Activated T-helper 2 cell treated with anti-CD3 and anti-CD28 coated beads, Interferon-gamma antibody, Interleukin-2, Interleukin-4, amounts not matched to agents 10 μg/mL and 5 μg/mL and 100 μg/mL, durations not matched to agents 14 hours and 24 hours and 36 hours (primary cell): Measurements from ENCODE around the gene NUMB. TPM values are rescaled to one million over a fixed set of nuclear protein-coding genes. Genes with fewer than 3 reads are reported as not detected.
"Not testable (repeated sequence)": the region's sequence is repeated elsewhere in the genome, so short reads cannot be mapped to it uniquely, and the experiment has no call there.

ENCODE experiments used
- DNase-seq: peaks from one replicate; pipeline ENCODE4 v3.0.0; 2021; ENCODE audit warnings: low spot score
- H3K27ac Mint-ChIP-seq: one replicate; pipeline ENCODE4 v1.8.0; 2021; ENCODE audit warnings: mixed read lengths
- H3K27me3 Mint-ChIP-seq: one replicate; pipeline ENCODE4 v1.8.0; 2021; ENCODE audit warnings: low read depth, mixed read lengths
- H3K36me3 Mint-ChIP-seq: one replicate; pipeline ENCODE4 v1.8.0; 2021; ENCODE audit warnings: low read depth, mixed read lengths
- H3K4me1 Mint-ChIP-seq: one replicate; pipeline ENCODE4 v1.8.0; 2021; ENCODE audit warnings: low read depth, mixed read lengths
- H3K4me3 Mint-ChIP-seq: one replicate; pipeline ENCODE4 v1.8.0; 2021; ENCODE audit warnings: low read depth, mild to moderate bottlenecking, moderate library complexity, mixed read lengths
- H3K9me3 Mint-ChIP-seq: one replicate; pipeline ENCODE4 v1.8.0; 2021; ENCODE audit warnings: mixed read lengths
- intact Hi-C: fragments of 100-400 bp; cut with micrococcal nuclease; formaldehyde crosslinking; loops from one replicate; pipeline ENCODE4 v1.15.1; 2023
- total RNA-seq: library from RNA; stranded (reverse); gene quantifications from 2 replicates; pipeline ENCODE4 v1.2.3, GENCODE V29; 2022

The NUMB gene
- total RNA-seq, 1 donor from 2014 or later, result 52.4 TPM

DNA sequence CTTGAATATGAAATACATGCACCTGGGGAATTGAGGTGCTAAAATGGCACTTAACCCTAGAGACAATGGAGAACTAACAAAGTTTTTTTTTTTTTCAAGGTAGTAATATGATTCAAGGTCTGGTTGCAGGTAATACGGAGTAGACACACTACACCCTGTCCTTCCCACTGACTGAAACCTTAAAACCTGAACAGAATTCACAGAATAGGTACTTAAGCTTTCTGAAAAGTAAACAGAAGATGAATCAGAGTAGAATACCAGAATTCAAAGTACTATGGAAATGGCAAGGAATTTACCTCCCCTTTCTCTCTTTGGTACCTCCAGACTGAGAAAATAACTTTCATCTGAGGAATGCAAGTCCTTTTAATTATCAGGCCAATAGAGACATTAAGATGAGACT, 133.8 kb downstream of the NUMB start:
- Mint-ChIP-seq H3K27me3 (no peaks in the 10 kb centered on the region), H3K4me1 (peaks cover 27% of the 10 kb centered on the region), H3K4me3 (no peak overlapping the region), H3K27ac (no peak overlapping the region), H3K36me3 (peaks cover 7% of the 10 kb centered on the region), H3K9me3 (no peaks in the 10 kb centered on the region)
- intact Hi-C loops, result no loop called here
- DNase-seq, result no peak

GRCh38 chr14:73323896-73324399, 134.4 kb downstream of the NUMB start:
- H3K27ac Mint-ChIP-seq, result no peak overlapping the region
- H3K27me3 Mint-ChIP-seq, result no peaks in the 10 kb centered on the region
- no peaks in the 10 kb centered on the region for H3K9me3 Mint-ChIP-seq
- H3K36me3 Mint-ChIP-seq, result peaks cover 7% of the 10 kb centered on the region
- DNase-seq, result no peak
- H3K4me3 Mint-ChIP-seq, result no peak overlapping the region
- intact Hi-C loops, result no loop called here
- H3K4me1 Mint-ChIP-seq, result peaks cover 27% of the 10 kb centered on the region

DNA sequence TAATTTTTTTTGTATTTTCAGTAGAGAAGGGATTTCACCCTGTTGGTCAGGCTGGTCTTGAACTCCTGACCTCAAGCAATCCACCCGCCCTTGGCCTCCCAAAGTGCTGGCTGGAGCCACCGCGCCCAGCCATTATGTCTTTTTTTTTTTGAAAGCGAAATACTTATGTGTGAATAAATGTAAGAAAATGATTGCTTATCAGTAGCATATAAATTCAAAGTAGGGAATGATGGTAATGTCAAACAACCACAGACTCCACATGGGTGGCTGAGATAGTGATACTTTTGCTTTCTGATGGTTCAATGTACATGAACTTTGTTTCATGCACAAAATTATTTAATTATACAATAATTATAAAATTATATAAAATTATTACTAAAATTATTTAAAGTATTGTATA, 145.2 kb downstream of the NUMB start:
- H3K27me3 Mint-ChIP-seq, result no peaks in the 10 kb centered on the region
- no peaks in the 10 kb centered on the region for H3K9me3 Mint-ChIP-seq
- H3K27ac Mint-ChIP-seq, result no peak overlapping the region
- no peak for DNase-seq
- H3K4me3 Mint-ChIP-seq, result no peak overlapping the region
- intact Hi-C loops, result no loop called here
- H3K36me3 Mint-ChIP-seq, result no peaks in the 10 kb centered on the region
- H3K4me1 Mint-ChIP-seq, result peaks cover 7% of the 10 kb centered on the region

DNA sequence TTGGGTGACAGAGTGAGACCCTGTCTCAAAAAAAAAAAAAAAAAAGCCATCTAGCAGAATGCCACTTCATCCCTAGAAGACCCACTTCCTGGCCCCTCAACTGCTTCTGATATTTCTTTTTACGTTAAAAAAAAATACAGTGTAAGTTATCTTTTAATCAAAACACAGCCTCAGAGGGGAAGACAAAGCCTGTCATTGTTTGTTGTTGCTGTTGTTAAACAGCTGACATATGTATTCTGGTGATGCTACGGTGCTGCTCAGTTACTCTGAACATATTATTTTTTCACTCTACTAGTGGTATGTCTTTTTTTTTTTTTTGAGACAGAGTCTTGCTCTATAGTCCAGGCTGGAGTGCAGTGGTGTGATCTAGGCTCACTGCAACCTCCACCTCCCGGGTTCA, 145.7 kb downstream of the NUMB start:
- Mint-ChIP-seq H3K27me3 (no peaks in the 10 kb centered on the region), H3K36me3 (no peaks in the 10 kb centered on the region), H3K9me3 (no peaks in the 10 kb centered on the region), H3K4me3 (no peak overlapping the region), H3K27ac (no peak overlapping the region), H3K4me1 (peaks cover 7% of the 10 kb centered on the region)
- DNase-seq, result no peak
- intact Hi-C loops, result no loop called here

DNA sequence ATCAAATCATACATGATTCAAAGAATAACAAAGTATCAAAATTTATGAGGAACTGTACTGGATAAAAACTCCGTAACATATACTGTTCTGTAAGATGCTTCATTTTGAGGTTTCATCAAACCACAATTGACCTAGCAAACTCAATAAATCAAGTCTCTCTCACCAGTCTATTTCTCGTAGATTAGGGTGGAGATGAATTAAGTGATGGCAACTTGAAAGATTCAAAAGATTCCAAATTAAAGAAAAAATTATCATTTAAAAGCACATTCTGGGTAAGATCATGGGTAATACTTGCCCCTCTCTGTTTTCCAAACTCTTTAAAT, 146.7 kb downstream of the NUMB start:
- Mint-ChIP-seq H3K4me1 (peaks cover 7% of the 10 kb centered on the region), H3K9me3 (no peaks in the 10 kb centered on the region), H3K4me3 (no peak overlapping the region), H3K27ac (no peak overlapping the region), H3K27me3 (no peaks in the 10 kb centered on the region), H3K36me3 (peaks cover 3% of the 10 kb centered on the region)
- no peak for DNase-seq
- intact Hi-C loops, result no loop called here

- H3K36me3 Mint-ChIP-seq, intact Hi-C loops, H3K27me3 Mint-ChIP-seq: not testable (repeated sequence)
Measured at GRCh38 chr14:73309207-73309606, 149.1 kb downstream of the NUMB start.

GRCh38 chr14:73307261-73307660, 151.1 kb downstream of the NUMB start:
- Mint-ChIP-seq H3K4me1 (peaks cover 6% of the 10 kb centered on the region), H3K27me3 (no peaks in the 10 kb centered on the region), H3K36me3 (peaks cover 3% of the 10 kb centered on the region), H3K27ac (no peak overlapping the region), H3K9me3 (no peaks in the 10 kb centered on the region), H3K4me3 (no peak overlapping the region)
- DNase-seq, result no peak
- intact Hi-C loops, result loop anchor here (2.0 kb wide), 1 partner anchor 24 kb away; no protein-coding TSS in a partner anchor

More at GRCh38 chr14:73309207-73309606, 149.1 kb downstream of the NUMB start:
- not testable (repeated sequence) for H3K9me3 Mint-ChIP-seq, H3K4me1 Mint-ChIP-seq, H3K27ac Mint-ChIP-seq, DNase-seq, H3K4me3 Mint-ChIP-seq

DNA sequence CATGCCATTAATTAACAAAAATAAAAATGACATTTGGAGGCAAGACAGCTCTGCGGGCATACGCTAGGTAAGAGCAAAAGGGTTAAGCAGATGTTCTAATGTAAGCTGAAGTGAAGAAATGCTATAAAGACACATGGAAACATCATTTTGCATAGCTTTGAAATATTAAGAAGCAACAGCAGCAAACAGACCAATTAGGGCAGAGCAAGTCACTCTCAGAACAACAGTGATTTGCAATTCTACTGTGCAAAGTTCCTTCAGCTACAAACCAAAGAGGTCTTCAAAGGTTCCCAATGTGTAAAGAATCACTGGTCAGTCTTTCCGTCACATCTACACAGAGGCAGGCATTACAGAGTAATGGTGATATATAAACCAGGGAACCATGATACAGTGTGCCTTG, 152.8 kb downstream of the NUMB start:
- DNase-seq, result no peak
- no peaks in the 10 kb centered on the region for H3K27me3 Mint-ChIP-seq
- peaks cover 6% of the 10 kb centered on the region for H3K36me3 Mint-ChIP-seq
- no peak overlapping the region for H3K4me3 Mint-ChIP-seq
- H3K27ac Mint-ChIP-seq, result no peak overlapping the region
- no peaks in the 10 kb centered on the region for H3K4me1 Mint-ChIP-seq
- no peaks in the 10 kb centered on the region for H3K9me3 Mint-ChIP-seq
- intact Hi-C loops, result no loop called here

DNA sequence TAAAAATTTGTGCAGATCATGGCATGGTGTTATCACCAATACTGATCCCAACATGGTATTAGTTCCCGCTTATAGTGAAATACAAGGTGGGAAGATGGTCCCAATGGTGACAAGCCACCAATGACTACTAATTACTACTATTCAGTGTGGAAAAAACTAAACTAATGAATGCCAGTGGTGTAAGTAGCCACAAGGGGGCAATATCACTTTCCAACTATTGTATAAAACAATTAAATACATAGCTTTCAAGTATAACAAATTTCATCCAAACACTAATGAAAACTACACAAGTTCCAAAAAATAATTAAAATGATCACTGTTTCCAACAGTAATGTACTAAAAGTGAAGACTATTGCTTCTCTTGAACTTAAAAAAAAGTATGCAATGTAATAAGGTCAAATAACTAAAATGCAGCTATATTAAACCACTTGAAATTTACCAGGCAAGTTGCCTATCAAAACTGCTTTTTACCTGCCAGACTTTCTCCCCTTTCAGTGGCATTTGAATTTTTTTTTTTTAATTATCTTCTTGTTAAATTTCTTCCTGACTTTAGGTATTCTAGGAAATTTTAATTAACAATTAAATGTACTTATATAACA, 163.0 kb downstream of the NUMB start:
- intact Hi-C loops, result loop anchor here (1.0 kb wide), 1 partner anchor 177 kb away; no protein-coding TSS in a partner anchor
- no peak for DNase-seq
- Mint-ChIP-seq H3K27me3 (no peaks in the 10 kb centered on the region), H3K4me1 (peaks cover 22% of the 10 kb centered on the region), H3K4me3 (no peak overlapping the region), H3K36me3 (peaks cover 24% of the 10 kb centered on the region), H3K27ac (no peak overlapping the region), H3K9me3 (no peaks in the 10 kb centered on the region)

DNA sequence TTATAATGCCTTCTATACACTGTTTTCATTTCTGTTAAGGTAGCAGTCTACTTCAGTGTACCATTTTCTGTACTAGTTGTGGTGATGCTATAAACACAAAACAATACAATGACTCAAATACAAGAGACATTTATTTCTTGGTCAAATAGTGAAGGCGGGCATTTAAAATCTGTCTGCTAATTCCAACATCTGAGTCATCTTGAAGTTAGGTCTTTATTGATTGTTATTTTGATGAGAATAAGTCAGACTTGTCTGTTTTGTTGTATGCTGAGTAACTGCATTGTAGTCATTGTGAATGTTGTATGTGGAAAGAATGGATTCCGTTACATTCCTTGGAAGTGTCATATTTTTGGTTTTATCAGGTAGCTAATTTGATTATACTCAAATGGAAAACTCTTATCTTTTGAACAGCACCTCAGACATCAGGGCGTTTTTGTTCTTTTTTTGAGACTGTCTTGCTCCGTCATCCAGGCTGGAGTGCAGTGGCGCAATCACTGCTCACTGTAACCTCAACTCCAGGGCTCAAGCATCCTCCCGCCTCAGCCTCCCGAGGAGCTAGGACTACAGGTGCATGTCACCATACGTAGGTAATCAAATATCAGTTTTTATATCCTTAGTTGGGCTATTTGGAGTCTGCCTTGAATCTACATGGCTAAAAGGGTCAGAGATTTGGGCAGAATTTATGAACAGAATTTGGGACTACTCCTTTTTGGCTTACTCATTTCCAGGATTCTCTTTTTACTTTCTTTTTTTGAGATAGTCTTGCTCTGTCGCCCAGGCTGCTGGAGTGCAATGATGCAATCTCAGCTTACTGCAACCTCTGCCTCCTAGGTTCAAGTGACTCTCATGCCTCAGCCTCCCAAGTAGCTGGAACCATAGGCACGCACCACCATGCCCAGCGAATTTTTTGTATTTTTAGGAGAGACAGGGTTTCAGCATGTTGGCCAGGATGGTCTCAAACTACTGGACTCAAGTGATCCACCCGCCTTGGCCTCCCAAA, 164.3 kb downstream of the NUMB start:
- H3K4me3 Mint-ChIP-seq, result no peak overlapping the region
- peaks cover 34% of the 10 kb centered on the region for H3K4me1 Mint-ChIP-seq
- H3K27ac Mint-ChIP-seq, result peak overlapping the region; percentile 38
- H3K27me3 Mint-ChIP-seq, result no peaks in the 10 kb centered on the region
- peaks cover 26% of the 10 kb centered on the region for H3K36me3 Mint-ChIP-seq
- no peak for DNase-seq
- intact Hi-C loops, result loop anchor here (5.0 kb wide), 2 partner anchors 52 to 98 kb away; no protein-coding TSS in a partner anchor
- H3K9me3 Mint-ChIP-seq, result no peaks in the 10 kb centered on the region

- no peaks in the 10 kb centered on the region for H3K9me3 Mint-ChIP-seq
- H3K27me3 Mint-ChIP-seq, result no peaks in the 10 kb centered on the region
- intact Hi-C loops, result loop anchor here (1.0 to 5.0 kb wide), 3 partner anchors 48 to 178 kb away; no protein-coding TSS in a partner anchor
- H3K36me3 Mint-ChIP-seq, result peaks cover 40% of the 10 kb centered on the region
- H3K27ac Mint-ChIP-seq, result peak overlapping the region; percentile 24
- DNase-seq, result no peak
- H3K4me3 Mint-ChIP-seq, result no peak overlapping the region
- H3K4me1 Mint-ChIP-seq, result peaks cover 36% of the 10 kb centered on the region
Measured at GRCh38 chr14:73290279-73290678, 168.1 kb downstream of the NUMB start.

GRCh38 chr14:73289729-73290128, 168.6 kb downstream of the NUMB start:
- no peak overlapping the region for H3K4me3 Mint-ChIP-seq
- no peaks in the 10 kb centered on the region for H3K9me3 Mint-ChIP-seq
- DNase-seq, result no peak
- H3K27me3 Mint-ChIP-seq, result no peaks in the 10 kb centered on the region
- intact Hi-C loops, result loop anchor here (1.0 to 5.0 kb wide), 3 partner anchors 47 to 179 kb away; no protein-coding TSS in a partner anchor
- no peak overlapping the region for H3K27ac Mint-ChIP-seq
- peaks cover 36% of the 10 kb centered on the region for H3K4me1 Mint-ChIP-seq
- H3K36me3 Mint-ChIP-seq, result peaks cover 40% of the 10 kb centered on the region

GRCh38 chr14:73289308-73289707, 169.0 kb downstream of the NUMB start:
- H3K27me3 Mint-ChIP-seq, result no peaks in the 10 kb centered on the region
- intact Hi-C loops, result no loop called here
- peaks cover 36% of the 10 kb centered on the region for H3K4me1 Mint-ChIP-seq
- DNase-seq, result no peak
- no peak overlapping the region for H3K27ac Mint-ChIP-seq
- no peak overlapping the region for H3K4me3 Mint-ChIP-seq
- no peaks in the 10 kb centered on the region for H3K9me3 Mint-ChIP-seq
- peaks cover 43% of the 10 kb centered on the region for H3K36me3 Mint-ChIP-seq
